Smooth muscle cell (in vitro differentiated cells): Measurements from ENCODE around the gene SMOC1. TPM values are rescaled to one million over a fixed set of nuclear protein-coding genes. Genes with fewer than 3 reads are reported as not detected.

ENCODE experiments used
- DNase-seq: peaks from one replicate; lab custom pipeline; 2025; ENCODE audit not compliant: unreplicated experiment; lab: John Stamatoyannopoulos, UW
- H2AFZ ChIP-seq: fragments of 200-600 bp; sonication (generic); 2 replicates; pipeline ENCODE4 v1.6.0; 2016; ENCODE audit warnings: antibody characterized with exemption, low read depth, mild to moderate bottlenecking
- H3F3A ChIP-seq: fragments of 200-600 bp; sonication (generic); 2 replicates; pipeline ENCODE4 v1.6.0; 2017; ENCODE audit warnings: antibody characterized with exemption, low read depth
- H3K27ac ChIP-seq: fragments of 200-600 bp; sonication (generic); 2 replicates; pipeline ENCODE4 v1.5.1; 2016; ENCODE audit warnings: low read depth, mild to moderate bottlenecking
- H3K27me3 ChIP-seq: fragments of 200-600 bp; sonication (generic); 2 replicates; pipeline ENCODE4 v1.6.1; 2016; ENCODE audit warnings: low read depth, mild to moderate bottlenecking
- H3K36me3 ChIP-seq: fragments of 200-600 bp; sonication (generic); 2 replicates; pipeline ENCODE4 v1.5.1; 2016; ENCODE audit warnings: low read depth
- H3K4me1 ChIP-seq: fragments of 200-600 bp; sonication (generic); 2 replicates; pipeline ENCODE4 v1.5.1; 2016; ENCODE audit warnings: low read depth
- H3K4me2 ChIP-seq: fragments of 200-600 bp; sonication (generic); 2 replicates; pipeline ENCODE4 v1.6.0; 2016; ENCODE audit warnings: mild to moderate bottlenecking
- H3K4me3 ChIP-seq: fragments of 200-600 bp; sonication (generic); 2 replicates; pipeline ENCODE4 v1.5.1; 2016; ENCODE audit warnings: mild to moderate bottlenecking
- H3K79me2 ChIP-seq: fragments of 200-600 bp; sonication (generic); 2 replicates; pipeline ENCODE4 v1.6.0; 2016; ENCODE audit warnings: low read depth, mild to moderate bottlenecking
- H3K9ac ChIP-seq: fragments of 200-600 bp; sonication (generic); 2 replicates; pipeline ENCODE4 v1.6.0; 2016; ENCODE audit warnings: low read depth
- H3K9me3 ChIP-seq: fragments of 200-600 bp; sonication (generic); replicated peaks from 2 replicates; pipeline ENCODE4 v1.5.1; 2016; ENCODE audit warnings: low read depth
- H4K20me1 ChIP-seq: fragments of 200-600 bp; sonication (generic); 2 replicates; pipeline ENCODE4 v1.6.0; 2016; ENCODE audit warnings: low read depth
- CTCF ChIP-seq: fragments of 200-600 bp; sonication (generic); IDR thresholded peaks from 2 replicates; pipeline ENCODE4 v1.5.1; 2017; ENCODE audit warnings: borderline replicate concordance, mild to moderate bottlenecking, antibody characterized with exemption; ENCODE audit not compliant: insufficient read depth, poor library complexity, severe bottlenecking
- WGBS: methylation state at CpG from one replicate; pipeline ENCODE4 v1.1.7; 2016; ENCODE audit warnings: low lambda C conversion rate; 5-methylcytosine and 5-hydroxymethylcytosine counted together
- polyA plus RNA-seq: library from polyadenylated mRNA; unstranded; fragments of >200 nt; fragmentation: Nextera tagmentation; extraction: Ambion mirVana; gene quantifications from 2 replicates; pipeline ENCODE4 v1.2.1, GENCODE V29; 2016
- total RNA-seq: library from RNA; depleted of rRNA; stranded (reverse); fragments of >200 nt; gene quantifications from 2 replicates; pipeline ENCODE4 v1.2.3, GENCODE V29; 2014

Gene SMOC1
- total and polyA plus RNA-seq, 2 experiments from 2014 or later, result 1.6 to 6.3 TPM

DNA sequence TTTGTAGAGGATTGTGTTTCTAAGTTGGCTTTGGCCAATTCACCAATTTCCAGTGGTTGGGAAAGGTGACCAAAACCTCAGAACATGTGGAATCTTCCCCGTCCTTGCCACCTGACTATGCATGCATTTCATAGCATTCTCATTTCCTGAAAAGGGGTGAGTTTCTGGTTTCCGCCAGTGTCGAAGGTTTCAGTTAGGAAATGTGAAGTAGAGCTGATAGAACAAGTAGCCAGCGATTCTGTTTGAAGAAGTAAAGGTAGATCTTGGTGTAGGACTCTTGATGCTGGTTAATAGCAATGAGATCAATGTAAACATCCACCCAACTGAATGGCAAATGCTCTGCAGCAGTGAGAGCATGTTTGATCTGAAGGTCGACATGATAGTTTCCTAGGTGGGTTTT lies 15.9 kb downstream of the SMOC1 start:
- Histone ChIP-seq H3K4me3 (no peak overlapping the region), H3K27ac (no peak overlapping the region), H3K9ac (no peak overlapping the region), H4K20me1 (no peaks in the 10 kb centered on the region), H3K79me2 (no peaks in the 10 kb centered on the region), H3K27me3 (peaks cover 4% of the 10 kb centered on the region), H3K4me2 (no peak overlapping the region), H3K4me1 (peaks cover 15% of the 10 kb centered on the region), H2AFZ (no peak overlapping the region), H3F3A (no peaks in the 10 kb centered on the region), H3K9me3 (no peaks in the 10 kb centered on the region), H3K36me3 (no peaks in the 10 kb centered on the region)
- TF ChIP-seq CTCF, result no peak
- DNase-seq, result no peak
- WGBS, result 87% methylated on average over 5 of the region's 5 CpGs

DNA sequence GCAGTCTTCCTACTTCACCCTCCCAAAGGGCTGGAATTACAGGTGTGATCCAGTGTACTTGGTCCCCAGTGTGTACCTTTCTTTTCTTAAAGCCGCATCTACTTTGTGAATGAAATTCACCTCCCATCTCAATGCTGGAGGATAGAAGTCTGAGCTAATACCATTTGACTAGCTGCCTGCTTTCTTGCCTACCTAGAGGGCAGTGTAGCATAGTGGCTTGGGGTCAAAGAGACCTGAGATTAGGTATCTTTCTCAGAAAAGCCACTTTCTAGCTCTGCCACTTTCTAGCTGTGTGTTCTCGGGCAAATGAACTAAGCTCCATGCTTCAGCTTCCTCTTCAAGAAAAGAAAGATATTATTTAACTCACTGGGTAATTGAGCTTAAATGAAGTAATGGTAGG lies 16.9 kb downstream of the SMOC1 start:
- no peak for TF ChIP-seq CTCF
- Histone ChIP-seq H3K36me3 (no peaks in the 10 kb centered on the region), H4K20me1 (no peaks in the 10 kb centered on the region), H3K9ac (no peak overlapping the region), H3K27ac (no peak overlapping the region), H3F3A (no peaks in the 10 kb centered on the region), H3K9me3 (no peaks in the 10 kb centered on the region), H3K4me2 (no peak overlapping the region), H3K27me3 (peaks cover 4% of the 10 kb centered on the region), H3K79me2 (no peaks in the 10 kb centered on the region), H2AFZ (no peak overlapping the region), H3K4me3 (no peak overlapping the region), H3K4me1 (peaks cover 8% of the 10 kb centered on the region)
- 89% methylated on average over 2 of the region's 2 CpGs for WGBS
- DNase-seq, result no peak

- no peaks in the 10 kb centered on the region for H3K79me2 ChIP-seq
These were observed 17.8 kb downstream of the SMOC1 start for GRCh38 chr14:69896972-69897371.

More at GRCh38 chr14:69896972-69897371, 17.8 kb downstream of the SMOC1 start:
- Histone ChIP-seq H4K20me1 (no peaks in the 10 kb centered on the region), H3K27me3 (peaks cover 4% of the 10 kb centered on the region), H3K27ac (no peak overlapping the region), H3K4me1 (no peaks in the 10 kb centered on the region), H3K9me3 (no peaks in the 10 kb centered on the region), H3K4me3 (no peak overlapping the region), H2AFZ (no peak overlapping the region), H3K4me2 (no peak overlapping the region), H3K36me3 (no peaks in the 10 kb centered on the region), H3K9ac (no peak overlapping the region), H3F3A (no peaks in the 10 kb centered on the region)
- TF ChIP-seq CTCF, result no peak
- WGBS, result 89% methylated on average over 2 of the region's 2 CpGs
- no peak for DNase-seq
